Esophagus (tissue), 2 donors: ENCODE data around the gene USH1C. TPM values are rescaled to one million over a fixed set of nuclear protein-coding genes. Genes with fewer than 3 reads are reported as not detected.

ENCODE experiments used
- H3K27ac ChIP-seq, 2 donors: one replicate each; pipeline ENCODE4 v1.5.1; 2013; ENCODE audit warnings: low read depth in 2 of 2, mild to moderate bottlenecking in 2 of 2, inconsistent platforms in 1 of 2, low read length in 1 of 2, moderate library complexity in 1 of 2
- H3K27me3 ChIP-seq, 2 donors: one replicate each; pipeline ENCODE4 v1.6.1; 2013; ENCODE audit warnings: low read length in 2 of 2, control low read depth in 1 of 2, mild to moderate bottlenecking in 1 of 2; ENCODE audit not compliant: insufficient read depth in 2 of 2, control insufficient read depth in 1 of 2
- H3K36me3 ChIP-seq, 2 donors: one replicate each; pipeline ENCODE4 v1.6.1; 2013; ENCODE audit warnings: low read length in 1 of 2; ENCODE audit not compliant: control insufficient read depth in 2 of 2, insufficient read depth in 2 of 2
- H3K4me1 ChIP-seq, 2 donors: one replicate each; pipeline ENCODE4 v1.6.1; 2013; ENCODE audit warnings: low read length in 1 of 2; ENCODE audit not compliant: control insufficient read depth in 2 of 2, insufficient read depth in 2 of 2
- H3K4me3 ChIP-seq, 2 donors: one replicate each; pipeline ENCODE4 v1.5.1; 2013; ENCODE audit warnings: low read length in 2 of 2, mild to moderate bottlenecking in 2 of 2, low read depth in 1 of 2, moderate library complexity in 1 of 2
- H3K9me3 ChIP-seq, 2 donors: one replicate each; pipeline ENCODE4 v1.6.1; 2013; ENCODE audit warnings: mild to moderate bottlenecking in 2 of 2, low read depth in 1 of 2, low read length in 1 of 2, moderate library complexity in 1 of 2; ENCODE audit not compliant: control insufficient read depth in 2 of 2, insufficient read depth in 1 of 2
- WGBS, 2 donors: extraction: QIAGEN DNeasy Blood & Tissue Kit; methylation state at CpG; one replicate each; pipeline ENCODE4 v1.1.7; 2013; 5-methylcytosine and 5-hydroxymethylcytosine counted together
- polyA plus RNA-seq, 2 donors: library from polyadenylated mRNA; stranded (reverse); fragments of 200-250 nt; gene quantifications; one replicate each; pipeline ENCODE4 v1.2.3, GENCODE V29; 2013
- donor health status: healthy with polysubstance abuse.
- donor health status: Bipolar disorder and iron deficiency.

Gene USH1C
- polyA plus RNA-seq, 2 donors = 0.08 TPM

GRCh38 chr11:17580271-17580670 is 36.1 kb upstream of the USH1C start:
- WGBS, 2 donors = 62% methylated on average over 1 of the region's 1 CpG
- H3K36me3 ChIP-seq = no peaks in the 10 kb centered on the region
- H3K4me3 ChIP-seq = no peak overlapping the region
- no peaks in the 10 kb centered on the region for H3K9me3 ChIP-seq
- no peak overlapping the region for H3K27ac ChIP-seq
- H3K27me3 ChIP-seq = no peaks in the 10 kb centered on the region
- no peaks in the 10 kb centered on the region for H3K4me1 ChIP-seq

- 87 to 90% methylated on average over 7 of the region's 7 CpGs for WGBS, 2 donors
- no peaks in the 10 kb centered on the region for H3K36me3 ChIP-seq
Observed at GRCh38 chr11:17579451-17579850, 35.2 kb upstream of the USH1C start.

GRCh38 chr11:17578958-17579357 is 34.7 kb upstream of the USH1C start:
- no peaks in the 10 kb centered on the region for H3K9me3 ChIP-seq
- no peaks in the 10 kb centered on the region for H3K4me1 ChIP-seq
- H3K27ac ChIP-seq = no peak overlapping the region
- WGBS, 2 donors = 88 to 91% methylated on average over 8 of the region's 8 CpGs
- H3K36me3 ChIP-seq = no peaks in the 10 kb centered on the region
- H3K4me3 ChIP-seq = no peak overlapping the region
- no peaks in the 10 kb centered on the region for H3K27me3 ChIP-seq

More at GRCh38 chr11:17579451-17579850, 35.2 kb upstream of the USH1C start:
- Histone ChIP-seq H3K4me1 (no peaks in the 10 kb centered on the region), H3K27ac (no peak overlapping the region), H3K27me3 (no peaks in the 10 kb centered on the region), H3K9me3 (no peaks in the 10 kb centered on the region), H3K4me3 (no peak overlapping the region)

GRCh38 chr11:17578296-17578695 is 34.1 kb upstream of the USH1C start:
- Histone ChIP-seq H3K27me3 (no peaks in the 10 kb centered on the region), H3K4me1 (no peaks in the 10 kb centered on the region), H3K4me3 (no peak overlapping the region), H3K36me3 (no peaks in the 10 kb centered on the region), H3K27ac (no peak overlapping the region), H3K9me3 (no peaks in the 10 kb centered on the region)
- WGBS, 2 donors = 90 to 91% methylated on average over 11 of the region's 11 CpGs

GRCh38 chr11:17575431-17576425 is 31.5 kb upstream of the USH1C start:
- 87 to 88% methylated on average over 14 to 16 of the region's 16 CpGs for WGBS, 2 donors

GRCh38 chr11:17574141-17575091 is 30.2 kb upstream of the USH1C start:
- no peaks in the 10 kb centered on the region for H3K36me3 ChIP-seq
- H3K4me1 ChIP-seq = peaks cover 0 to 4% of the 10 kb centered on the region in 2 donors
- no peak overlapping the region for H3K27ac ChIP-seq
- no peaks in the 10 kb centered on the region for H3K9me3 ChIP-seq
- no peaks in the 10 kb centered on the region for H3K27me3 ChIP-seq
- WGBS, 2 donors = 86 to 93% methylated on average over 9 of the region's 9 CpGs
- H3K4me3 ChIP-seq = no peak overlapping the region

More at GRCh38 chr11:17575431-17576425, 31.5 kb upstream of the USH1C start:
- Histone ChIP-seq H3K4me3 (no peak overlapping the region), H3K4me1 (peaks cover 0 to 4% of the 10 kb centered on the region in 2 donors), H3K9me3 (no peaks in the 10 kb centered on the region), H3K27ac (no peak overlapping the region), H3K27me3 (no peaks in the 10 kb centered on the region), H3K36me3 (no peaks in the 10 kb centered on the region)

GRCh38 chr11:17573526-17573925 is 29.3 kb upstream of the USH1C start:
- 91 to 93% methylated on average over 3 of the region's 3 CpGs for WGBS, 2 donors

GRCh38 chr11:17572791-17573460 is 28.7 kb upstream of the USH1C start:
- H3K4me1 ChIP-seq = peaks cover 0 to 4% of the 10 kb centered on the region in 2 donors
- no peaks in the 10 kb centered on the region for H3K36me3 ChIP-seq
- no peaks in the 10 kb centered on the region for H3K27me3 ChIP-seq
- no peaks in the 10 kb centered on the region for H3K9me3 ChIP-seq
- H3K27ac ChIP-seq = no peak overlapping the region
- 75 to 79% methylated on average over 19 to 20 of the region's 20 CpGs for WGBS, 2 donors
- no peak overlapping the region for H3K4me3 ChIP-seq

More at GRCh38 chr11:17573526-17573925, 29.3 kb upstream of the USH1C start:
- H3K27ac ChIP-seq = no peak overlapping the region
- no peaks in the 10 kb centered on the region for H3K36me3 ChIP-seq
- H3K4me1 ChIP-seq = peaks cover 0 to 4% of the 10 kb centered on the region in 2 donors
- H3K9me3 ChIP-seq = no peaks in the 10 kb centered on the region
- H3K27me3 ChIP-seq = no peaks in the 10 kb centered on the region
- no peak overlapping the region for H3K4me3 ChIP-seq

- H3K27me3 ChIP-seq = no peaks in the 10 kb centered on the region
- no peaks in the 10 kb centered on the region for H3K9me3 ChIP-seq
- peaks cover 0 to 4% of the 10 kb centered on the region in 2 donors for H3K4me1 ChIP-seq
- WGBS, 2 donors = 55 to 63% methylated on average over 2 to 3 of the region's 3 CpGs
- H3K4me3 ChIP-seq = no peak overlapping the region
- H3K36me3 ChIP-seq = no peaks in the 10 kb centered on the region
- H3K27ac ChIP-seq = no peak overlapping the region
Observed at GRCh38 chr11:17572359-17572690, 28.1 kb upstream of the USH1C start.
